Stimulated activated effector memory CD8-positive, alpha-beta T cell treated with anti-CD3 and anti-CD28 coated beads, Interleukin-12 subunit alpha, Interleukin-12 subunit beta, amount 100 ng/mL, for 72 hours (primary cell): ENCODE data around the gene ACACA.

Experiments
- ATAC-seq: fragments of 150-1000 bp; cut with Tn5 transposase; 2 replicates; pipeline ENCODE4 v1.10.0; 2021
- DNase-seq, 2 donors: peaks; one replicate each; pipeline ENCODE4 v3.0.0; 2021 to 2022; ENCODE audit warnings: low spot score in 2 of 2
- H3K27ac Mint-ChIP-seq: one replicate; pipeline ENCODE4 v1.8.0; 2022; ENCODE audit warnings: mild to moderate bottlenecking, mixed read lengths
- H3K36me3 Mint-ChIP-seq: one replicate; pipeline ENCODE4 v1.8.0; 2022; ENCODE audit warnings: mild to moderate bottlenecking, mixed read lengths
- H3K4me1 Mint-ChIP-seq: one replicate; pipeline ENCODE4 v1.8.0; 2022; ENCODE audit warnings: mixed read lengths
- H3K4me3 Mint-ChIP-seq: one replicate; pipeline ENCODE4 v1.8.0; 2022; ENCODE audit warnings: mild to moderate bottlenecking, mixed read lengths
- H3K9me3 Mint-ChIP-seq: one replicate; pipeline ENCODE4 v1.8.0; 2022; ENCODE audit warnings: mixed read lengths

ACACA gene

GRCh38 chr17:37214416-37214815, 192.2 kb downstream of the ACACA start:
- ATAC-seq = no peak
- no peaks in the 10 kb centered on the region for H3K9me3 Mint-ChIP-seq
- no peak overlapping the region for H3K4me3 Mint-ChIP-seq
- no peak overlapping the region for H3K27ac Mint-ChIP-seq
- DNase-seq = no peak
- H3K36me3 Mint-ChIP-seq = peaks cover 52% of the 10 kb centered on the region
- H3K4me1 Mint-ChIP-seq = no peaks in the 10 kb centered on the region

GRCh38 chr17:37213927-37214326, 192.7 kb downstream of the ACACA start:
- Mint-ChIP-seq H3K9me3 (no peaks in the 10 kb centered on the region), H3K27ac (no peak overlapping the region), H3K4me3 (no peak overlapping the region), H3K4me1 (no peaks in the 10 kb centered on the region), H3K36me3 (peaks cover 47% of the 10 kb centered on the region)
- DNase-seq (no peak), ATAC-seq (no peak)

GRCh38 chr17:37212179-37212578, 194.5 kb downstream of the ACACA start:
- Mint-ChIP-seq H3K4me3 (no peak overlapping the region), H3K36me3 (peaks cover 30% of the 10 kb centered on the region), H3K9me3 (no peaks in the 10 kb centered on the region), H3K4me1 (no peaks in the 10 kb centered on the region), H3K27ac (no peak overlapping the region)
- no peak for DNase-seq
- ATAC-seq = no peak

- H3K4me1 Mint-ChIP-seq = no peaks in the 10 kb centered on the region
- H3K36me3 Mint-ChIP-seq = peaks cover 19% of the 10 kb centered on the region
- H3K4me3 Mint-ChIP-seq = no peak overlapping the region
- no peaks in the 10 kb centered on the region for H3K9me3 Mint-ChIP-seq
- no peak for ATAC-seq
- no peak overlapping the region for H3K27ac Mint-ChIP-seq
- no peak for DNase-seq
Observed at GRCh38 chr17:37211136-37211535, 195.5 kb downstream of the ACACA start.

GRCh38 chr17:37207103-37207502, 199.5 kb downstream of the ACACA start:
- peaks cover 32% of the 10 kb centered on the region for H3K36me3 Mint-ChIP-seq
- ATAC-seq (no peak), DNase-seq (no peak)
- no peak overlapping the region for H3K27ac Mint-ChIP-seq
- no peak overlapping the region for H3K4me3 Mint-ChIP-seq
- no peaks in the 10 kb centered on the region for H3K4me1 Mint-ChIP-seq
- H3K9me3 Mint-ChIP-seq = no peaks in the 10 kb centered on the region

- Mint-ChIP-seq H3K9me3 (no peaks in the 10 kb centered on the region), H3K27ac (no peak overlapping the region), H3K4me1 (no peaks in the 10 kb centered on the region), H3K36me3 (peaks cover 32% of the 10 kb centered on the region), H3K4me3 (no peak overlapping the region)
- DNase-seq (no peak), ATAC-seq (no peak)
Observed at GRCh38 chr17:37206299-37206698, 200.3 kb downstream of the ACACA start.

- H3K27ac Mint-ChIP-seq = no peak overlapping the region
Observed at GRCh38 chr17:37200497-37200896, 206.1 kb downstream of the ACACA start.

GRCh38 chr17:37197336-37197735, 209.3 kb downstream of the ACACA start:
- Mint-ChIP-seq H3K9me3 (no peaks in the 10 kb centered on the region), H3K27ac (no peak overlapping the region), H3K36me3 (peaks cover 42% of the 10 kb centered on the region), H3K4me3 (no peak overlapping the region), H3K4me1 (peaks cover 4% of the 10 kb centered on the region)
- DNase-seq (no peak), ATAC-seq (no peak)

More at GRCh38 chr17:37200497-37200896, 206.1 kb downstream of the ACACA start:
- ATAC-seq = no peak
- no peak overlapping the region for H3K4me3 Mint-ChIP-seq
- peaks cover 2% of the 10 kb centered on the region for H3K4me1 Mint-ChIP-seq
- no peak for DNase-seq
- H3K9me3 Mint-ChIP-seq = no peaks in the 10 kb centered on the region
- peaks cover 52% of the 10 kb centered on the region for H3K36me3 Mint-ChIP-seq

- peaks cover 63% of the 10 kb centered on the region for H3K36me3 Mint-ChIP-seq
- H3K9me3 Mint-ChIP-seq = no peaks in the 10 kb centered on the region
- no peak overlapping the region for H3K4me3 Mint-ChIP-seq
- H3K4me1 Mint-ChIP-seq = peaks cover 4% of the 10 kb centered on the region
- no peak for DNase-seq
- no peak overlapping the region for H3K27ac Mint-ChIP-seq
- no peak for ATAC-seq
Observed at GRCh38 chr17:37194208-37194607, 212.4 kb downstream of the ACACA start.

GRCh38 chr17:37191219-37191618, 215.4 kb downstream of the ACACA start:
- DNase-seq (no peak), ATAC-seq (no peak)
- H3K27ac Mint-ChIP-seq = no peak overlapping the region
- peaks cover 82% of the 10 kb centered on the region for H3K36me3 Mint-ChIP-seq
- H3K4me3 Mint-ChIP-seq = no peak overlapping the region
- peaks cover 4% of the 10 kb centered on the region for H3K4me1 Mint-ChIP-seq
- no peaks in the 10 kb centered on the region for H3K9me3 Mint-ChIP-seq

- Mint-ChIP-seq H3K4me1 (peaks cover 2% of the 10 kb centered on the region), H3K9me3 (no peaks in the 10 kb centered on the region), H3K36me3 (peaks cover 75% of the 10 kb centered on the region), H3K27ac (no peak overlapping the region), H3K4me3 (no peak overlapping the region)
- ATAC-seq = no peak
- no peak for DNase-seq
Observed at GRCh38 chr17:37190493-37190892, 216.1 kb downstream of the ACACA start.

- no peaks in the 10 kb centered on the region for H3K9me3 Mint-ChIP-seq
- no peaks in the 10 kb centered on the region for H3K4me1 Mint-ChIP-seq
- DNase-seq = no peak
- H3K36me3 Mint-ChIP-seq = peaks cover 67% of the 10 kb centered on the region
- H3K4me3 Mint-ChIP-seq = no peak overlapping the region
- no peak for ATAC-seq
- no peak overlapping the region for H3K27ac Mint-ChIP-seq
Observed at GRCh38 chr17:37188157-37188556, 218.5 kb downstream of the ACACA start.

- ATAC-seq (no peak), DNase-seq (no peak)
- Mint-ChIP-seq H3K4me3 (no peak overlapping the region), H3K27ac (no peak overlapping the region), H3K9me3 (no peaks in the 10 kb centered on the region), H3K36me3 (peaks cover 58% of the 10 kb centered on the region), H3K4me1 (no peaks in the 10 kb centered on the region)
Observed at GRCh38 chr17:37187262-37187661, 219.4 kb downstream of the ACACA start.

GRCh38 chr17:37182786-37183465, 223.7 kb downstream of the ACACA start:
- H3K9me3 Mint-ChIP-seq = no peaks in the 10 kb centered on the region
- ATAC-seq (no peak), DNase-seq (no peak)
- H3K27ac Mint-ChIP-seq = no peak overlapping the region
- H3K4me3 Mint-ChIP-seq = no peak overlapping the region
- peaks cover 36% of the 10 kb centered on the region for H3K36me3 Mint-ChIP-seq
- H3K4me1 Mint-ChIP-seq = no peaks in the 10 kb centered on the region

- H3K4me1 Mint-ChIP-seq = no peaks in the 10 kb centered on the region
- H3K9me3 Mint-ChIP-seq = no peaks in the 10 kb centered on the region
- no peak overlapping the region for H3K4me3 Mint-ChIP-seq
- H3K36me3 Mint-ChIP-seq = peaks cover 33% of the 10 kb centered on the region
- DNase-seq = no peak
- no peak overlapping the region for H3K27ac Mint-ChIP-seq
- ATAC-seq = no peak
Observed at GRCh38 chr17:37180376-37180775, 226.3 kb downstream of the ACACA start.

GRCh38 chr17:37179893-37180292, 226.7 kb downstream of the ACACA start:
- Mint-ChIP-seq H3K4me1 (no peaks in the 10 kb centered on the region), H3K36me3 (peaks cover 35% of the 10 kb centered on the region), H3K9me3 (no peaks in the 10 kb centered on the region), H3K27ac (no peak overlapping the region), H3K4me3 (no peak overlapping the region)
- ATAC-seq (no peak), DNase-seq (no peak)
